Middle frontal gyrus (tissue), 1 donor: ENCODE results near the gene C19orf44.
"Not testable (repeated sequence)": the region's sequence is repeated elsewhere in the genome, so short reads cannot be mapped to it uniquely, and the experiment has no call there.

Experiments
- DNase-seq: peaks from one replicate; pipeline ENCODE4 v3.0.0-alpha.2; 2015; ENCODE audit warnings: low spot score; ENCODE audit errors: extremely low spot score

The C19orf44 gene

DNA sequence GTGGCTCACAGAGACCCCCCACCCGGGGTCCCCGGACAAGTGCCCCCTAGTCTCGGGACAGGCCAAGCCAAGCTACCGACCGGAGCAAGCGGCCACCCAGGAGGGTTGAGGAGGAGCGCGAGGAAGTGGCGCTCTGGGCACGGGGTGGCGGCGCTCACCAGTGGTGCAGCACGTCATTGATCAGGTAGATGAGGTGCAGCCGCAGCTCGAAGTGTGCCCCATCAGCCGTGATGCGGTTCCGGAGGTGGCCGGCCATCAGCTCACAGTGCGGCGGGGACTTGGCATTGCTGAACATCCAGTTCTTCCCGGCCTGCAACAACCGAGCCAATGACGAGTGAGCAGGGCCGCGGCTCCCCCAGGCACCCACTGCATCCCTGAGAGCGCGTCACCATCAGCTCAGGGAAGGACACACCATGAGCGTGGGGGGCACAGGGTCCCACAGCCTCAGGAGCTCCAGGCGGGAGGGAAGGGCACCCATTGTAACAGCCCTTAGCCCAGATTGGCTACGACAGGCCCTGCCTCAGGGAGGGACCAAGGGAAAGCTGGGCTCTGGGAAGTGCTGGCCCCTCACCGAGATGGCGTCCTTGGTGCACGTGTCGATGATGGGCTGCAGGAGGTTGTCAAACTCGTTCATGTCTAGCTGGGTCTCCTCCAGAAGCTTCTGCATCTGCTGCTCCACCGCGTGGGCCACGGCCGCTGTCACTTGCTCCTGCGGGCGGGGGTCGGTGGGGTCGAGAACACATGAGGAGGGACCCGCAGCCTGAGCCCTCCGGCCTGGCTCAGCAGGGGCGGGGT, 36.4 kb downstream of the C19orf44 start:
- DNase-seq = no peak

DNA sequence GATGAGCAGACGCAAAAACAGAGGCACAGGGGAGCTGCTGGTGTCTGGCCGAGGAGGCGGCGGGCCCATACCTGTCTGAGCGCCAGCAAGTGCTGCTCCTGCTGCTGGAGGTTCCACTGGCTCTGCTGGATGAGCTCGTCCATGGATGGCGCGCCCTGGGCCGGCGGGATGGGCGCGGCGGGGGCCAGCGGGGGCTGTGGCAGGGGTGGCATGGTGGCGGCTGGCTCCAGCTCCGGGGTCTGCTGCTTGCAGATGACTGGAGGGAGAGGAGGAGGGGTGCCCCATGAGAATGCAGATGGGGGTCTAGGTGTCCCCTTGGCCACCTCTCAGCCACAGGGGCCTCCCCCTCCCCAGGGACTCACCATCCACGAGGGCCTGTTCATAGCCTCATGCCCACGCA, 39.2 kb downstream of the C19orf44 start:
- DNase-seq = no peak

GRCh38 chr19:16536130-16536529, 39.9 kb downstream of the C19orf44 start:
- no peak for DNase-seq

GRCh38 chr19:16537111-16537510, 40.9 kb downstream of the C19orf44 start:
- DNase-seq = no peak

DNA sequence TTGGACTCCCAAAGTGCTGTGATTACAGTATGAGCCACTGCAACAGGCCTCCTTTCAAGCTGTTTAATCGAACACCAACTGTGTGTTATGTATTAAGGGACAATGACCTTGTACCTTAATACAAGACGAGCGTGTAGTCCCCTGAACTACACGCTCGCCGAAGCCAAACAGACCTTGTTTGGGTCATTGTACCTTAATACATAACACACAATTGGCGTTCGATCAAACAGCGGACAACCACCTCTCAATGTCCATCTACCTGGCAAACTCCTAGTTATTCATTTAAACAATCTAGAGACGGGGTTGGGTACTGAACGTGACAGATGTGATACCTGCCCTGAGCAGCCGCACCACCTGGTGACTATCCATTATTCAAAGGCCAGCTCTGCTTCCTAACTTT, 44.8 kb downstream of the C19orf44 start:
- no peak for DNase-seq

DNA sequence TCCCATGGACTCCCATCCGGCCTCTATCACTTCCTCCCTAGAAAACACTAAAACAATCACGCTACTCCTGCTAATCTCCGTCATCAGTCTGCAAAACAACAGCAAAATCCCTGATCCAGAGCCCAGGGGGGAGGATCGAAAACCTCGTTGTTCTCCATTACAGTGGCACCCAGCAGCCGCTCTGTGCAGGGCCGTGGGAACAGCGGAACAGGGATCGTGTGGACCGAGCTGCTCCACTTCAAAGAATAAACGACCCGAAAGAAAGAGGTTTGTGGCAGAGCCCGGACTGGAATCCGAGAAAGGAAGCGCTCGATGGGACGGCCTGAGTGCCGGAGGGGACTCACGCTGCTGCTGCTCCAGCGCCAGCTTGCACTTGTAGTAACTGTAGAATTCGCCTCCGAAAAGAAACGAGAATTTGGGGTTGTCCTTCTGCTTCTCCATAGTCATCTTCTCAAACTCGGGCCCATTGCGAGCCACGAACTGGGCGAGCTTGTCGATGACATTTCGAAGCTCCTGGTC, 45.4 kb downstream of the C19orf44 start:
- DNase-seq = no peak

GRCh38 chr19:16542045-16542909, 46.1 kb downstream of the C19orf44 start, which contains the start of gene CHERP:
CHERP (minus strand) TSS chr19:16542437; CDS start chr19:16542378, 59 bp downstream.
- DNase-seq = peak; percentile 98

GRCh38 chr19:16542910-16543472, 46.8 kb downstream of the C19orf44 start:
- DNase-seq = no peak

DNA sequence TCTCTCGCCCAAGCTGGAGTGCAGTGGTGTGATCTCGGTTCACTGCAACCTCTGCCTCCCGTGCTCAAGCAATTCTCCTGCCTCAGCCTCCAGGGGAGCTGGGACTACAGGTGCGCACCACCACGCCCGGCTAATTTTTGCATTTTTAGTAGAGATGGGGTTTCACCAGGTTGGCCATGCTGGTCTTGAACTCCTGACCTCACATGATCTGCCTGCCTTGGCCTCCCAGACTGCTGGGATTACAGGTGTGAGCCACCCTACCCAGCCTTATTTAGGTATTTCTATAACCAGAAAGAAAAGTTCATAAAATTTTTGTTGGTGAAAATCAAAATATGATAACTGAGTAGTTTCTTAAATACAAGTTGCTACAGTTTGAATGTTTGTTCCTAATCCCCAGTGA, 47.5 kb downstream of the C19orf44 start:
- DNase-seq = not testable (repeated sequence)

DNA sequence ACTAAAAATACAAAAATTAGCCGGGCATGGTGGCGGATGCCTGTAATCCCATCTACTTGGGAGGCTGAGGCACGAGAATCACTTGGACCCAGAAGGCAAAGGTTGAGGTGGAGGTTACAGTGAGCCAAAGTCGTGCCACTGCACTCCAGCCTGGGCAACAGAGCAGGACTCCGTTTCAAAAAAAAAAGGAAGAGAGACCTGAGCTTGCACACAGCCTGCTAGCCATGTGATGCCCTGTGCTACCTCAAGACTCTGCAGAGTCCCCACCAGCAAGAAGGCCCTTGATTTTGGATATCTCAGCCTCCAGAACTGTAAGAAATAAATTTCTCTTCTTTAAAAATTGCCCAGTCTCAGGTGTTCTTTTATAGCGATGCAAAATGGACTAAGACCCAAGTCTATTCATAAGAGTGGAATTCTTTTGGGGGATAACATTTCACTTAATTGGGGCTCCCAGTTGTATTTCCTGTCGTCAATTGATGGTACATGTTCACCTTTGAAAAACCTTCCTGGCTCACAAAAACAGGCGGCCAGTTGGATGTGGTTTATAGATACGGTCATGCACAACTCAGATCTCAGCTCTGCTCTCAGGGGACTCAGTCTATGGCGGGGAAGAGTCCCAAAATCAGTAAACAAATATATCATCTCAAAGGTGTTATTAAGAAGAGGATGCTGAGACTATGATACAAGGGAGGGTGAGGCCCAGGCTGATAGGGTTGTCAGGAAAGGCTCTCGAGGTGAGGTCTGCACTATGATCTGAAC, 48.5 kb downstream of the C19orf44 start:
- no peak for DNase-seq

- DNase-seq = no peak
These were observed 52.8 kb downstream of the C19orf44 start for GRCh38 chr19:16548956-16549355.

DNA sequence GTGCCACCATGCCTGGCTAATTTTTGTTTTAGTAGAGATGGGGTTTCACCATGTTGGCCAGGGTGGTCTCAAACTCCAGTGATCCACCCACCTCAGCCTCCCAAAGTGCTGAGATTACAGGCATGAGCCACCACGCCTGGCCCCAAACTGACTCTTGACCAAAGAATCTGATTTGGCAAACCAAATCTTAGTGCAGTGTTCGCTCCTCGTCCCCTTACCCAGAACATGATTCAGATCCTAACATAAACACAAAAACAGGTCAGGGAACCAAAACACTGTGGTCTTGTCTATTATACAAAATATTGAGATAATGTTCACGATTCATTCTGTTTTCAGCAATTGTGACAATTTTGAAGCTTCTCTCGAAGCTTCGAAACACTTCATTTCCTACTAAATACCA, 55.7 kb downstream of the C19orf44 start:
- DNase-seq = not testable (repeated sequence)

DNA sequence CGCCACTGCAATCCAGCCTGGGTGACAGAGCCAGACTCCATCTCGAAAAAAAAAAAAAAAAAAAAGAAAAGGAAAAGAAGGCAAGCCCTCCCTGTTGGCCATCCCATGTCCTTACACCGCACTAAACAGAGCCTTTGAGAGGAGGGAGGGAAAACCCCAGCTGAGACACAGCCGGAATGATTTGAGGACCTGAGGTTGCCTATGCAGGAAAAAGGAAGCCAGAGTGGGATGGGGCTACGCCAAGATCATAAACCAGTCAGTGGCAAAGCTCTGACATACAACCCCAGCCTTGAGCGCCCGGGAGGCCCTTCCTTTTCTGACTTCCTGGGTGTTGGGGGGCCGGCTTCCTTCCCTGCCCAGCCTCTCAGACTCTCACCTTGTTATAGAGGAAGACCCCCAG, 58.6 kb downstream of the C19orf44 start:
- DNase-seq = no peak

DNA sequence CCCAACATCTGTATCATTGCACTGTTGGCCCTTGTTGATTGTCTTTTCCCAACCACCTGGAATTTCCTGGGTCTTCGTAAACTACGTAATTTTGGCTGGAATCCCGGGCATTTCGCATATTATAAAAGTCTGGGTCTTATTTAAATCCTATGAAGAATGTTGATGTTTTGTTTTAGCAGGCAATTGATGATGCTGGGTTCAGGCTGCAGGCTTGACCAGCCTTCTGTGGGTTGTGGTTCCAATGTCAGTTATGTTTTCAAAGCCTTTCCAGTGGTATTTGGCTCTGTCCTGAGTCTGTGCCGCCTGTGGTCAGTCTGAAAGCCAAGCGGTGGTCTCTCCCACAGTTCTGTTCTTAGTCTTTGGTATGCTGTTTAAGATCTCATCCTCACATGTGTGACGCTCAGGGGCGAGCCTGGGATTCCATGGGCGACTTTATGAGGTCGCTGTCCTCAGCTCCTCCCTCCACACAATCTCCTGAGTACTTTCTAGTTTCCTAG, 63.6 kb downstream of the C19orf44 start:
- DNase-seq = no peak

DNA sequence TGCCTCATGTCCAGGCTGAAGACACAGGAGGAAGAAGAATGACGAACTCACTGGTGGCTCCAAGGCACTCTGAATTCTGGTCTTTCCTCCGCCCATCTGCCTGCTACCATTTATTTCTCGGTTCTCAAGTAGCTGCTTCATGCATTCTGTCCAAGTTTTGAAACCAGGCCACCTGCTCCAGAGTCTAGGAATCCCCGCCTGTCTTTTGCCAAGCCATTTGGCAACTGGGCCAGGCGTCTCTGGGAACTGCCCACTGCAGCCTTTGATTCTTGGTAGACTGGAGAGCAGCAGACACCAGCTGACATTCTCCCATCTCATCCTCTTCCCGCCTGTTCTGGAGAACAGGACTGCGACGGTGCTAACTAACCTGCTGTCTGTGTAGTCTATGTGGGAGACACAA, 65.2 kb downstream of the C19orf44 start:
- DNase-seq = no peak

DNA sequence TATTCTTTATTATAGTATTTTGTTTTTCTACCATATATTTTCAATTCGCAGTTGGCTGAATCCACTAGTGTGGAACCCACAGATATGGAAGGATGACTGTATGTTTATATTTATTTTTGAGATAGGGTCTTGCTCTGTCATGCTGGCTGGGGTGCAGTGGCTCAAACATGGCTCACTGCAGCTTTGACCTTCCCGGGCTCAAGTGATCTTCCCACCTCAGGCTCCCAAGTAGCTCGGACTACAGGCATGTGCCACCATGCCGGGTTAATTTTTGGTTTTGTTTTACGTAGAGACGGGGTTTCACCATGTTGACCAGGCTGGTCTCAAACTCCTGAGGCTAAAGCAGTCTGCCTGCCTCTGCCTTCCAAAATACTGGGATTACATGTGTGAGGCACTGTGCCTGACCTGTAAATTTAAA, 66.4 kb downstream of the C19orf44 start:
- DNase-seq = no peak

GRCh38 chr19:16564842-16565241, 68.6 kb downstream of the C19orf44 start:
- DNase-seq = no peak

- no peak for DNase-seq
These were observed 70.0 kb downstream of the C19orf44 start for GRCh38 chr19:16566161-16566560.

DNA sequence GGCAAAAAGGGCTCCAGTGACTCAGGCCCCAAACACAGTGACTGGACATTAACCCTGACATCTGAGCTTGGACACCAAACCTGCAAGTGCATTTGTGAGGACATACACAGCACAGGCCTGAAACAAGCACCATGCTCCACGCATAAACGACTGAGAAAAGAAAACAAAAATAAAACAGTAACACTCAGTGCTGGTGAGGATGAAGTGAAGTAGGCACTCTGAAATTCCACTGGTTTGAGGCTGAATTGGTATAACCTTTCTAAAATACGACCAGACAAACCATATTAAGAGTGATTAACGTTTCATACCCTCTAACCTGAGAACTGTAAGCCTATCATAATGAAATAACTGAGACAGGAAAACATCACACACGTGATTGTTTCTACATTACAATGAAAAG, 70.5 kb downstream of the C19orf44 start:
- no peak for DNase-seq

GRCh38 chr19:16569609-16570320, 73.6 kb downstream of the C19orf44 start:
- no peak for DNase-seq
